NCI-H1930 (cell line): ENCODE data around the gene MIA2.

Source experiments
- DNase-seq, 2 experiments: peaks; one replicate each; lab custom pipeline; 2025; lab: John Stamatoyannopoulos, UW

MIA2 gene

DNA sequence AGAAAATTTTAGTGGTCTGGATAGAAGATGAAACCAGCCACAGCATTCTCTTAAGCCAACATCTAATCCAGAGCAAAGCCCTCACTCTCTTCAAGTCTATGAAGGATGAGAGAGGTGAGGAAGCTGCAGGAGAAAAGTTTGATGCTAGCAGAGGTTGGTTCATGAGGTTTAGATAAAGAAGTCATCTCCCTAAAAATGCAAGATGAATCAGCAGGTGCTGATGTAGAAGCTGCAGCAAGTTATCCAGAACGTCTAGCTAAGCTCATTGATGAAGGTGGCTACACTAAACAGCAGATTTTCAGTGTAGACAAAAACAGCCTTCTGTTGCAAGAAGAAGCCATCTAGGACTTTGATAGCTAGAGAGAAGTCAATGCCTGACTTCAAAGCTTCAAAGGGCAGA, 150.0 kb downstream of the MIA2 start:
- DNase-seq = no peak

GRCh38 chr14:39384177-39384576, 150.5 kb downstream of the MIA2 start:
- no peak for DNase-seq

- DNase-seq = no peak
Measured at GRCh38 chr14:39393289-39393688, 159.6 kb downstream of the MIA2 start.

DNA sequence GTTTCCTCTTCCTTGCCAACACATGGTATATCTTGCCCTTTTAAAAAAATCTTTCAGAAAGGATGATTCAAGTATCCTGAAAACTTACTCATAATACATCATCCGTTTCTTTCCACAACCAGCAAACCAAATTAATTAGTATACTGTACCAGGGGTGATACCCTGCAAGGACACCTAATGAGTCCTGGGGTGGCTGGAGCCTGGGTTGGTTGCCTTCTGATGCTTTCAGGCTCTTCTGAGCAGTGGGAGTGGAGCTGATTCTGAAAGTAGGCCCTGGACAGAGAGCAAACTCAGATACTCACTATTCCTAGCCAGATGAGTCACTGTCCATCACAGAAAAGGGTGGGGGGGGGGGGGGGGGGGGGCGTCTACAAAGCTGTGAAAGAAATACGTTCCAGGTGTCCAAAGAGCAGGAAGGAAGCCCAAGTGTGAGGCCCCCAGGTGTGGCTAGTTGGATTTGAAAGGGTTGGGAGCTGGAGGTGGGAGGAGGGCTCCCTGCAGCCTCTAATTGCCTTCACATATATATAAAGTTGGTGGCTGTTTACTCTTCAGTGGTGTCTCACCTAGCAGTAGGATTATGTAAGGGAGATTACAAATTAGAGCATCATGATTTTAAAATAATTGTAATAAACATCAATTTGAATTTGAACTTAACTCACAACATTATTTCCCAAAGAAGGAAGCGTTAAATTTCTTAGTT, 162.0 kb downstream of the MIA2 start:
- no peak for DNase-seq

GRCh38 chr14:39396448-39396847, 162.7 kb downstream of the MIA2 start:
- DNase-seq = no peak

DNA sequence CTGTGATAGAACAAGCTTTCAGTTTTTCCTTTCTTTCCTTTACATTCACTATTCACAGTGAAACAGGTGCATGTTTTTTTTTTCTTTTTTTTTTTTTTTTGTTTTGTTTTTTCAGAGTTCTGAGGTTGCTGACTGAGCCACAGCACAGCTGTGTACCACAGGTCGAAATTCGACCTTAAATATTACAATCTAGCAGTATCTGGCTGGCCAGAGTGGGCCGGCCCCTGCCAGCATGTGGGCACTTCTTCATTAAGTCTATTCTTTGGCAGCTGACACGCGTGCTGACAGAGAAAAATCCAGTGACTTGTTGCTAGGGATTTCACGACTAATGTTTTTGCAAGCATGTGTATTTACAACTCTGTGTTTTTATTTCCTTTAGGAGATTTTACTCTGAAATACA, 164.7 kb downstream of the MIA2 start:
- DNase-seq = no peak

DNA sequence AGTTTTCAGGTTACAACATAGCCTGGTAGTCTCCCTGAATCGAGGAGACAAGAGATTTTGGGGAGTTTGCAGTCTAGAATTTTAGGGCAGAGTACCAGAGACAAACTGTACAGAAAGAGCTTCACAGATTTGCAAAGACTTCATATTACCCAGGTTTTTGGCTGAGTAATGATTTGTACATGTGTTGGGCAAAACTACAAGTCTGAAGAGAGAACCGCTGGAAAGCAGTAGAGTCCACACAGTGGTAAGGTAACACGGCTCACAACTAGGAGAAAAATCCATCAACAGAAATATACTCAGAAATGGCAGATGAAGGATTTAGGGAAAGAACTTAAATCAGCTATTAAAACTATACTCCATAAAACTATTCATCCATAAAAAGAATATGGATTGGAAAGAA, 172.8 kb downstream of the MIA2 start:
- DNase-seq = no peak

GRCh38 chr14:39416072-39416471, 182.4 kb downstream of the MIA2 start:
- DNase-seq = no peak

- no peak for DNase-seq
Measured at GRCh38 chr14:39417014-39417413, 183.3 kb downstream of the MIA2 start.

DNA sequence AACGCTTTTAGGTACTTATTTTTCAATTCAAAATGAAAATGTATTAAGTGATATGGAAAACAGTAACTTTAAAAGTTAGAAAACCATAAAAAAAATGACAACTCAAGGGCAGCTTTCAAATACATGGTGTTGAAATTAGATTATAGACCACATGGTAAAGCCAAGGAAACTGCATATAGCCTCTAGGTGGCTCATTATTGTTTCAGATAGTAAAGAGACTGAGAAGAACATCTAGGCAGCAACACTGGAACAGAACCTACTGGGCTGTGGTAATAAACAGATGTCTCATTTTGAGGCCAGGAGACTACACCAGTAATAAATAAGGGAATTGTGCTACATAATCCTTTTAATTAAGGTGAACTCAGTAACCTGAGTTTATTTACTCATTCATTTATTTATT, 185.6 kb downstream of the MIA2 start:
- no peak for DNase-seq

- DNase-seq = no peak
Measured at GRCh38 chr14:39422243-39422642, 188.5 kb downstream of the MIA2 start.

- DNase-seq = no peak
Measured at GRCh38 chr14:39423793-39424192, 190.1 kb downstream of the MIA2 start.

DNA sequence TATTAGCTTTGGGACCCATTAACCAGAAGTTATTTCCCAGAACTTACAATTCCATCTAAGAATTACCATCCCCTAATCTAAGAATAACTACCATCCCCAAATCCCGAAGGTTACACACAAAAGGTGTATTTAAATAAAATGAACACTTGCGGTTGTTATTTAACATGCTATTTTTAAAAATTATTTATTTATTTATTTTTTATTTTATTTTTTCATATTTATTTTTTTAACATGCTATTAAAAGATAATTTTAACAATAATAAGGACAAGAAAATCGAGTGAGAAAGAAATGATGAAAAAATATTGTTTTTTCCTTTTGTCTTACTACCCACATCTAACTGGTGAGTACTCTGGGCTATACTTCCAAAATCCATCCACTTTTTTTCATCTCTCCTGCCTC, 192.2 kb downstream of the MIA2 start:
- no peak for DNase-seq

GRCh38 chr14:39426605-39427004, 192.9 kb downstream of the MIA2 start:
- DNase-seq = no peak

GRCh38 chr14:39428118-39428517, 194.4 kb downstream of the MIA2 start:
- no peak for DNase-seq

DNA sequence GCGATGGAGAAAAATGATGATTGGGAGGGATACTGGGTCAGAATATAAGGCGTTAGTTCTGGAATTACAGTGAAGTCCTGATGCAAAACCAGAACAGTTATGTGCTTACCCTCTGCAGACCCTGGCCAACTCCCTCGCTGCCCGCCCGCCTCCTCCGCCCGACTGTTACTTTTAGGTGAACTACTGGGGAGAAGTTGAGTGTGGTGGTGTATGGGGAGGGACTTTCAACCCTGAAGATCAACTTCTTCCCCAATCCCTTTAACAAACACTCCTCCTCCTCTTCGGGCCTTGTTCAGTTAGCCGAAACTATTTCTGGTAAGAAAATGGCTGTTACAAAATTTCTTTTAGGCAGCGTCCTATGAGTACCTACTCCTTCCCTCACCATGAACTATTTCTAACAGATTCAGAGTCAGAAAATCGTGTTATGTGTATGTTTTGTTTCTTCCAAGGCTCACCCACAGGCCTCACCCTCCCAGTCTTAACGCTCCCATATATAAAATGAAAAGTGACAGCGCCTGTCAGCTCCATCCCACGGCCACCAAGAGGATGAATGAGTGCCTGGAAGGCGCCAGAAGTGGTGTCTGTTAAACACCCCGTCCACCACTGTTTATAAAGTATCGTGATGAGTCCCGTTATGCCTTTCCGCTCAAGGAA, 197.2 kb downstream of the MIA2 start:
- no peak for DNase-seq

- DNase-seq = peak in 1 of 2 experiments; percentile 14
Measured at GRCh38 chr14:39431416-39432178, 197.9 kb downstream of the MIA2 start.

GRCh38 chr14:39432179-39432618, 198.5 kb downstream of the MIA2 start, which contains the start of gene FBXO33:
Gene FBXO33 (minus strand): TSS chr14:39432433. CDS start chr14:39432162, 271 bp downstream.
- DNase-seq = peak; percentile 82 to 87

DNA sequence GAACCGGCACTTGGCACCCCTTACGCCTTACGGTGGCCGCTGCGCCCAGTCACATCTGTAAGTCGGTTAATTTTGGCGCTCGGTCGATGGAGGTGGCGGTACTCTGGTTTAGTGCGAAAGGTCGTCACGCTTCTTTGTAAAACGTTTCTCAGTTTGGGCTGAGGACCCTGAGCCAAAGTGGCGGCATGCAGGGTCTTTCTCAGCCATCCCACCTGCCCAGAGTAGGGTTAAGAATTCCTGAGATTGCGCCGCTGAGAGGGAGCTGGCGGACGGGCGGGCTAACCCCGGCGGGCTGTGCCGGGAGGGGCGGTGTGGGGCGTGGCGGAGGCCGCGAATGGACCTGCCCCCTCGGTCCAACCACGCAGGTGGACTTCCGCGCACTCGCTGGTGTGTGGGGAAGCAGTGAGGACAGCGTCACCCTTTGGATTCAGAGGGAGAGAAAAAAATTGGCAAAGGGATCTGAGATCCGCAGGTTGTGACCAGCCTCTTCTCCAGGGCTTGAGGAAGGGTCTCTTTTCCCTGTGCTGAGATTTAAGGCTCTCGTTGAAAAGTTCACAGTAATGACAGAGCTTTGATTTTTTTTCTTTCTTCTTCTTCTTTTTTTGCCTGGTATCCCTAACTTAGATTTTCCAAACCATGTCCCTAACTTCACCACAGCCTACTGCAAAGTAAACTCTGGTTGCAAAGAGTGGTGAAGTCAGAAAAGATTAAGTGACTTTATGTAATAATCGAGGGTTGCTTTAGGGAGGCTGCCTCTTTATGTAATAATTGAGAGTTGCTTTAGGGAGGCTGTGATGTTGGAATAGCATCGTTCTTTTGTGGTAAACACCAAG, 199.1 kb downstream of the MIA2 start:
- DNase-seq = peak; percentile 78 to 87

DNA sequence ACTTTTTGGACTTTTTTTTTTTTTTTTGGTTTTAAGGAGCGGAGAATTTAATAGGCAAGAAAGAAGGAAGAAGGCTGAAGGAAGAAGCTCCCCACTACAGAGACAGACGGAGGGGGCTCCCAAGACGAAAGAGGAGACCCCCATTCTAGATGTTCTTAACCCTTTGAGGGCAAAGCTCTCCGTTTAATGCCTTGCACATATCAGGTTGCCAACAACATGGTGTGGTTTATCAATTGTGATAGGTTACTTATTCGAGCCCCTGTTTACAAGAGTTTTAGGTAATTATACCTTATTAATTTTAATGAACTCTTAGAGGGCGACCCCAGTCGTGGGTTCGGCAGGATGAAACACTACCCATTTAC, 199.7 kb downstream of the MIA2 start:
- no peak for DNase-seq

- DNase-seq = no peak
Measured at GRCh38 chr14:39434401-39434800, 200.7 kb downstream of the MIA2 start.

DNA sequence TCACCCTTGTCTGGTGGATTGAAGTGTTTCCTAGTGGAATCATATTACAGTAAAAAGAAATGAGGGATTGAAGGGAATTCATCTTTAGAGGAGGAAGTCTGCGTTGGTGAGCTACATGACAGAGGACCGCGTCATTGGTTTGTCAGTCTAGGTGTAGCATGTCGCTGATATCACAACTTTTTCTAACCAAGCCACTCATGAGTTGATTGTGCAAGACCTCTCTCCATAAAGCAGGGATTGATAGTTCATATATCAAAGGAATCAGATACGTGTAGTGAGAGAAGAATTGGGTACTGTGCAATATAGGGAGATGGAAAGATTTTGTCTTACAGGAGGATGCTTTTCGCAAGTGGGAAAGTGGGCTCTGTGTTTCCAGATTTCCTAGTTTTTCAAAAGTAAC, 201.5 kb downstream of the MIA2 start:
- DNase-seq = no peak
